Neural cell (in vitro differentiated cells): Measurements from ENCODE around the gene RAP1B.

Source experiments
- CTCF ChIP-seq: fragments of 450-650 bp; IDR thresholded peaks from 2 replicates; pipeline ENCODE4 v1.5.1; 2014; ENCODE audit warnings: antibody characterized with exemption, mild to moderate bottlenecking, moderate library complexity; ENCODE audit not compliant: poor library complexity, severe bottlenecking
- EP300 ChIP-seq: fragments of 450-650 bp; conservative IDR thresholded peaks from 2 replicates; pipeline ENCODE4 v1.6.1; 2014; ENCODE audit warnings: antibody characterized with exemption, mild to moderate bottlenecking, moderate library complexity; ENCODE audit not compliant: poor library complexity, severe bottlenecking
- EZH2 ChIP-seq: fragments of 200-600, 300-800 bp; shearing (Covaris generic), sonication (generic); IDR thresholded peaks from 2 replicates; pipeline ENCODE4 v1.6.1; 2014; ENCODE audit warnings: antibody characterized with exemption, low read length, borderline replicate concordance, mild to moderate bottlenecking; ENCODE audit not compliant: insufficient read depth, poor library complexity, severe bottlenecking
- MXI1 ChIP-seq: fragments of 450-650 bp; conservative IDR thresholded peaks from 2 replicates; pipeline ENCODE4 v1.6.1; 2014; ENCODE audit warnings: antibody characterized with exemption, mild to moderate bottlenecking; ENCODE audit not compliant: poor library complexity, severe bottlenecking
- POLR2AphosphoS5 ChIP-seq: IDR thresholded peaks from 2 replicates; pipeline ENCODE4 v1.6.1; 2012
- REST ChIP-seq: IDR thresholded peaks from 2 replicates; pipeline ENCODE4 v1.6.1; 2012; ENCODE audit warnings: borderline replicate concordance
- SMC3 ChIP-seq: fragments of 450-650 bp; conservative IDR thresholded peaks from 2 replicates; pipeline ENCODE4 v1.6.1; 2014; ENCODE audit warnings: antibody characterized with exemption, mild to moderate bottlenecking, moderate library complexity; ENCODE audit not compliant: poor library complexity
- TAF1 ChIP-seq: IDR thresholded peaks from 2 replicates; pipeline ENCODE4 v1.6.1; 2012; ENCODE audit warnings: low read depth

GRCh38 chr12:68667896-68668295 is 57.2 kb downstream of the RAP1B start:
- TF ChIP-seq CTCF (no peak), TAF1 (no peak), MXI1 (no peak), EZH2 (no peak), SMC3 (no peak), POLR2AphosphoS5 (no peak), REST (no peak), EP300 (no peak)
